ENCODE data around the gene MRPL48. TPM values are rescaled to one million over a fixed set of nuclear protein-coding genes. Genes with fewer than 3 reads are reported as not detected.
"Not testable (repeated sequence)": the region's sequence is repeated elsewhere in the genome, so short reads cannot be mapped to it uniquely, and the experiment has no call there.

MRPL48 gene
- total RNA-seq, 1 experiment from 2014 or later = 44.5 TPM

GRCh38 chr11:73876424-73877310 lies 89.0 kb downstream of the MRPL48 start, which contains the start of the genes COA4 and PAAF1:
Gene COA4 (minus strand): TSS chr11:73876846. CDS start chr11:73873378, 3,468 bp downstream.
Gene PAAF1 (plus strand): TSS chr11:73876999. CDS start chr11:73877022, 23 bp downstream.
- Mint-ChIP-seq H3K36me3 (ENCODE audit: insufficient read depth, unreplicated experiment) (peaks cover 42% of the 10 kb centered on the region), H3K27me3 (ENCODE audit: unreplicated experiment) (no peaks in the 10 kb centered on the region), H3K4me1 (ENCODE audit: low read depth, unreplicated experiment) (peaks cover 21% of the 10 kb centered on the region), H3K4me3 (ENCODE audit: low read depth, unreplicated experiment) (peak within 1 kb of the TSS; percentile 92), H3K27ac (ENCODE audit: unreplicated experiment) (peak within 1 kb of the TSS; percentile 93), H3K9me3 (ENCODE audit: low read depth, unreplicated experiment) (no peaks in the 10 kb centered on the region)
- no peak for TF ChIP-seq CTCF (IDR thresholded peaks at IDR 0.05; ENCODE audit: unreplicated experiment)
- intact Hi-C loops (cut with micrococcal nuclease; ENCODE audit: unreplicated experiment) = no loop called here
- no TSS peak for BruUV-seq (replicated peaks)
- peak; percentile 93 for DNase-seq
- CTCF ChIA-PET = no interaction called here

- no peak overlapping the region for H3K4me3 Mint-ChIP-seq (ENCODE audit: low read depth, unreplicated experiment)
- intact Hi-C loops (cut with micrococcal nuclease; ENCODE audit: unreplicated experiment) = no loop called here
- H3K36me3 Mint-ChIP-seq (ENCODE audit: insufficient read depth, unreplicated experiment) = peaks cover 34% of the 10 kb centered on the region
- H3K27me3 Mint-ChIP-seq (ENCODE audit: unreplicated experiment) = no peaks in the 10 kb centered on the region
- no peaks in the 10 kb centered on the region for H3K9me3 Mint-ChIP-seq (ENCODE audit: low read depth, unreplicated experiment)
- no peak for DNase-seq
- no TSS peak for BruUV-seq (replicated peaks)
- TF ChIP-seq CTCF (IDR thresholded peaks at IDR 0.05; ENCODE audit: unreplicated experiment) = no peak
- no peak overlapping the region for H3K27ac Mint-ChIP-seq (ENCODE audit: unreplicated experiment)
- H3K4me1 Mint-ChIP-seq (ENCODE audit: low read depth, unreplicated experiment) = peaks cover 21% of the 10 kb centered on the region
- CTCF ChIA-PET = interaction anchor here (1.0 kb wide), 1 partner anchor 16 kb away, joined by 3 read pairs; no protein-coding TSS in a partner anchor
These were observed 91.1 kb downstream of the MRPL48 start for GRCh38 chr11:73878771-73879170.

GRCh38 chr11:73880449-73880848 lies 92.8 kb downstream of the MRPL48 start:
- H3K27ac Mint-ChIP-seq (ENCODE audit: unreplicated experiment); DNase-seq; H3K9me3 Mint-ChIP-seq (ENCODE audit: low read depth, unreplicated experiment); H3K27me3 Mint-ChIP-seq (ENCODE audit: unreplicated experiment); BruUV-seq (replicated peaks); H3K4me3 Mint-ChIP-seq (ENCODE audit: low read depth, unreplicated experiment); intact Hi-C loops (cut with micrococcal nuclease; ENCODE audit: unreplicated experiment); CTCF ChIA-PET: not testable (repeated sequence)
- Mint-ChIP-seq H3K36me3 (ENCODE audit: insufficient read depth, unreplicated experiment) (peaks cover 26% of the 10 kb centered on the region), H3K4me1 (ENCODE audit: low read depth, unreplicated experiment) (peaks cover 10% of the 10 kb centered on the region)

GRCh38 chr11:73883856-73884255 lies 96.2 kb downstream of the MRPL48 start:
- no peaks in the 10 kb centered on the region for H3K9me3 Mint-ChIP-seq (ENCODE audit: low read depth, unreplicated experiment)
- peaks cover 4% of the 10 kb centered on the region for H3K4me1 Mint-ChIP-seq (ENCODE audit: low read depth, unreplicated experiment)
- no peaks in the 10 kb centered on the region for H3K27me3 Mint-ChIP-seq (ENCODE audit: unreplicated experiment)
- no peak for DNase-seq
- H3K27ac Mint-ChIP-seq (ENCODE audit: unreplicated experiment) = no peak overlapping the region
- TF ChIP-seq CTCF (IDR thresholded peaks at IDR 0.05; ENCODE audit: unreplicated experiment) = no peak
- no peak overlapping the region for H3K4me3 Mint-ChIP-seq (ENCODE audit: low read depth, unreplicated experiment)
- CTCF ChIA-PET = no interaction called here
- intact Hi-C loops (cut with micrococcal nuclease; ENCODE audit: unreplicated experiment) = no loop called here
- BruUV-seq (replicated peaks) = no TSS peak
- peaks cover 8% of the 10 kb centered on the region for H3K36me3 Mint-ChIP-seq (ENCODE audit: insufficient read depth, unreplicated experiment)

GRCh38 chr11:73888244-73888643 lies 100.6 kb downstream of the MRPL48 start:
- no peak overlapping the region for H3K4me3 Mint-ChIP-seq (ENCODE audit: low read depth, unreplicated experiment)
- H3K27ac Mint-ChIP-seq (ENCODE audit: unreplicated experiment) = no peak overlapping the region
- CTCF ChIA-PET = no interaction called here
- BruUV-seq (replicated peaks) = no TSS peak
- intact Hi-C loops (cut with micrococcal nuclease; ENCODE audit: unreplicated experiment) = no loop called here
- peaks cover 8% of the 10 kb centered on the region for H3K4me1 Mint-ChIP-seq (ENCODE audit: low read depth, unreplicated experiment)
- H3K9me3 Mint-ChIP-seq (ENCODE audit: low read depth, unreplicated experiment) = no peaks in the 10 kb centered on the region
- no peak for DNase-seq
- H3K36me3 Mint-ChIP-seq (ENCODE audit: insufficient read depth, unreplicated experiment) = peaks cover 12% of the 10 kb centered on the region
- H3K27me3 Mint-ChIP-seq (ENCODE audit: unreplicated experiment) = no peaks in the 10 kb centered on the region
- TF ChIP-seq CTCF (IDR thresholded peaks at IDR 0.05; ENCODE audit: unreplicated experiment) = no peak
